Upper lobe of left lung (tissue), 4 donors: ENCODE data around the gene PLCL2.

Experiments
- POLR2A ChIP-seq, 4 donors: fragments of 450-650 bp; IDR thresholded peaks; one replicate each; pipeline ENCODE4 v1.5.1; 2016 to 2017; ENCODE audit warnings: antibody characterized with exemption in 4 of 4, mild to moderate bottlenecking in 2 of 4
- TF ChIP-seq, protein P1 (sequence below), 6 experiments: fragments of 450-650 bp in 4 of 6; fragments of 200-600 bp in 2 of 6; sonication (generic) in 2 of 6; IDR thresholded peaks; one replicate each; pipeline ENCODE4 v1.5.1; 2016 to 2019; ENCODE audit warnings: antibody characterized with exemption in 6 of 6

GRCh38 chr3:17087509-17087908 lies 202.8 kb downstream of the PLCL2 start:
- TF ChIP-seq, protein P1, sequence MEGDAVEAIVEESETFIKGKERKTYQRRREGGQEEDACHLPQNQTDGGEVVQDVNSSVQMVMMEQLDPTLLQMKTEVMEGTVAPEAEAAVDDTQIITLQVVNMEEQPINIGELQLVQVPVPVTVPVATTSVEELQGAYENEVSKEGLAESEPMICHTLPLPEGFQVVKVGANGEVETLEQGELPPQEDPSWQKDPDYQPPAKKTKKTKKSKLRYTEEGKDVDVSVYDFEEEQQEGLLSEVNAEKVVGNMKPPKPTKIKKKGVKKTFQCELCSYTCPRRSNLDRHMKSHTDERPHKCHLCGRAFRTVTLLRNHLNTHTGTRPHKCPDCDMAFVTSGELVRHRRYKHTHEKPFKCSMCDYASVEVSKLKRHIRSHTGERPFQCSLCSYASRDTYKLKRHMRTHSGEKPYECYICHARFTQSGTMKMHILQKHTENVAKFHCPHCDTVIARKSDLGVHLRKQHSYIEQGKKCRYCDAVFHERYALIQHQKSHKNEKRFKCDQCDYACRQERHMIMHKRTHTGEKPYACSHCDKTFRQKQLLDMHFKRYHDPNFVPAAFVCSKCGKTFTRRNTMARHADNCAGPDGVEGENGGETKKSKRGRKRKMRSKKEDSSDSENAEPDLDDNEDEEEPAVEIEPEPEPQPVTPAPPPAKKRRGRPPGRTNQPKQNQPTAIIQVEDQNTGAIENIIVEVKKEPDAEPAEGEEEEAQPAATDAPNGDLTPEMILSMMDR (IDR thresholded peaks at IDR 0.05) = no peak
- no peak for TF ChIP-seq POLR2A (IDR thresholded peaks at IDR 0.05)
